ENCODE results near the gene RAD9A. TPM values are rescaled to one million over a fixed set of nuclear protein-coding genes. Genes with fewer than 3 reads are reported as not detected.

The RAD9A gene
- total and polyA plus RNA-seq, 2 experiments from 2014 or later = 13.9 to 17.0 TPM

- Histone ChIP-seq H3K4me2 (no peak overlapping the region; the same call in 1 of the 2 replicates), H2AFZ (no peak overlapping the region), H3K27me3 (ENCODE audit: insufficient read depth) (peaks cover 62% of the 10 kb centered on the region), H3K27ac (ENCODE audit: low read depth) (no peak overlapping the region), H3K9me2 (ENCODE audit: insufficient read depth) (no peaks in the 10 kb centered on the region), H3K4me3 (no peak overlapping the region), H3K36me3 (ENCODE audit: insufficient read depth) (no peaks in the 10 kb centered on the region), H3K4me1 (ENCODE audit: insufficient read depth) (peaks cover 30% of the 10 kb centered on the region), H4K20me1 (replicated peaks; ENCODE audit: insufficient read depth) (no peaks in the 10 kb centered on the region), H3K79me2 (replicated peaks; ENCODE audit: insufficient read depth) (no peaks in the 10 kb centered on the region), H3F3A (replicated peaks; ENCODE audit: low read depth) (0 out of 2 replicates have a peak, but pooled peaks cover 4% of the 10 kb centered on the region)
- H3K9me3 Mint-ChIP-seq = no peaks in the 10 kb centered on the region
- peaks cover 41% of the 10 kb centered on the region for H3K4me1 Mint-ChIP-seq
- no peak for DNase-seq (ENCODE audit: low spot score)
- no peak overlapping the region for H3K4me3 Mint-ChIP-seq
- H3K36me3 Mint-ChIP-seq (ENCODE audit: low read depth) = no peaks in the 10 kb centered on the region; the same call in 2 of the 3 replicates
- no peak for ATAC-seq
- no peak for TF ChIP-seq STAT1 (IDR thresholded peaks at IDR 0.05; ENCODE audit: unreplicated experiment)
- TF ChIP-seq ZNF331 (CRISPR knock-in tag; IDR thresholded peaks at IDR 0.05; ENCODE audit: low read depth) = no peak
- TF ChIP-seq NANOG (IDR thresholded peaks at IDR 0.05; ENCODE audit: borderline replicate concordance) = no peak
- TF ChIP-seq JUNB (IDR thresholded peaks at IDR 0.05; ENCODE audit: unreplicated experiment) = no peak
- TF ChIP-seq EZH2phosphoT487 (IDR thresholded peaks at IDR 0.05; ENCODE audit: unreplicated experiment) = no peak
- no peak for TF ChIP-seq CTCF (conservative IDR thresholded peaks at IDR 0.05; ENCODE audit: low read depth in 2 of 2)
- TF ChIP-seq ETS1 (IDR thresholded peaks at IDR 0.05) = no peak
- no peak for TF ChIP-seq ZNF114 (CRISPR knock-in tag; IDR thresholded peaks at IDR 0.05)
- no peak for TF ChIP-seq CREB1 (CRISPR knock-in tag; IDR thresholded peaks at IDR 0.05; ENCODE audit: low read depth)
- no peak for TF ChIP-seq POLR2AphosphoS5 (IDR thresholded peaks at IDR 0.05; ENCODE audit: low read depth)
- no peak for TF ChIP-seq EZH2 (IDR thresholded peaks at IDR 0.05; ENCODE audit: low read depth, unreplicated experiment)
- TF ChIP-seq ZNF462 (CRISPR knock-in tag; IDR thresholded peaks at IDR 0.05) = no peak
- TF ChIP-seq, protein P1, sequence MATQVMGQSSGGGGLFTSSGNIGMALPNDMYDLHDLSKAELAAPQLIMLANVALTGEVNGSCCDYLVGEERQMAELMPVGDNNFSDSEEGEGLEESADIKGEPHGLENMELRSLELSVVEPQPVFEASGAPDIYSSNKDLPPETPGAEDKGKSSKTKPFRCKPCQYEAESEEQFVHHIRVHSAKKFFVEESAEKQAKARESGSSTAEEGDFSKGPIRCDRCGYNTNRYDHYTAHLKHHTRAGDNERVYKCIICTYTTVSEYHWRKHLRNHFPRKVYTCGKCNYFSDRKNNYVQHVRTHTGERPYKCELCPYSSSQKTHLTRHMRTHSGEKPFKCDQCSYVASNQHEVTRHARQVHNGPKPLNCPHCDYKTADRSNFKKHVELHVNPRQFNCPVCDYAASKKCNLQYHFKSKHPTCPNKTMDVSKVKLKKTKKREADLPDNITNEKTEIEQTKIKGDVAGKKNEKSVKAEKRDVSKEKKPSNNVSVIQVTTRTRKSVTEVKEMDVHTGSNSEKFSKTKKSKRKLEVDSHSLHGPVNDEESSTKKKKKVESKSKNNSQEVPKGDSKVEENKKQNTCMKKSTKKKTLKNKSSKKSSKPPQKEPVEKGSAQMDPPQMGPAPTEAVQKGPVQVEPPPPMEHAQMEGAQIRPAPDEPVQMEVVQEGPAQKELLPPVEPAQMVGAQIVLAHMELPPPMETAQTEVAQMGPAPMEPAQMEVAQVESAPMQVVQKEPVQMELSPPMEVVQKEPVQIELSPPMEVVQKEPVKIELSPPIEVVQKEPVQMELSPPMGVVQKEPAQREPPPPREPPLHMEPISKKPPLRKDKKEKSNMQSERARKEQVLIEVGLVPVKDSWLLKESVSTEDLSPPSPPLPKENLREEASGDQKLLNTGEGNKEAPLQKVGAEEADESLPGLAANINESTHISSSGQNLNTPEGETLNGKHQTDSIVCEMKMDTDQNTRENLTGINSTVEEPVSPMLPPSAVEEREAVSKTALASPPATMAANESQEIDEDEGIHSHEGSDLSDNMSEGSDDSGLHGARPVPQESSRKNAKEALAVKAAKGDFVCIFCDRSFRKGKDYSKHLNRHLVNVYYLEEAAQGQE (IDR thresholded peaks at IDR 0.05; ENCODE audit: unreplicated experiment) = no peak
- H3K27ac Mint-ChIP-seq = no peak overlapping the region
- H3K27me3 Mint-ChIP-seq (ENCODE audit: insufficient read depth, low read depth, poor library complexity) = peaks cover 33% of the 10 kb centered on the region
Measured at GRCh38 chr11:67369275-67369674, 22.5 kb upstream of the RAD9A start.

Measured in GM23338 (cell line).